ENCODE results near the gene LGALS7.
"Not testable (repeated sequence)": the region's sequence is repeated elsewhere in the genome, so short reads cannot be mapped to it uniquely, and the experiment has no call there.

The LGALS7 gene

GRCh38 chr19:38786572-38787265 lies 13.4 kb upstream of the LGALS7 start:
- no peak for TF ChIP-seq CTCF (IDR thresholded peaks at IDR 0.05; ENCODE audit: insufficient read depth, low read depth, low read length, missing control alignments)
- no peak for DNase-seq (ENCODE audit: low read depth)
- H3K4me3 ChIP-seq (ENCODE audit: low read depth, low read length): no peak overlapping the region

GRCh38 chr19:38786061-38786460 lies 12.7 kb upstream of the LGALS7 start:
- H3K4me3 ChIP-seq (ENCODE audit: low read depth, low read length); DNase-seq (ENCODE audit: low read depth): not testable (repeated sequence)

GRCh38 chr19:38785187-38785699 lies 11.9 kb upstream of the LGALS7 start:
- H3K4me3 ChIP-seq (ENCODE audit: low read depth, low read length): no peak overlapping the region
- no peak for DNase-seq (ENCODE audit: low read depth)
- no peak for TF ChIP-seq CTCF (IDR thresholded peaks at IDR 0.05; ENCODE audit: insufficient read depth, low read depth, low read length, missing control alignments)

- no peak for DNase-seq (ENCODE audit: low read depth)
- H3K4me3 ChIP-seq (ENCODE audit: low read depth, low read length): no peak overlapping the region
- TF ChIP-seq CTCF (IDR thresholded peaks at IDR 0.05; ENCODE audit: insufficient read depth, low read depth, low read length, missing control alignments): no peak
Measured at GRCh38 chr19:38784224-38784623, 10.9 kb upstream of the LGALS7 start.

- not testable (repeated sequence) for DNase-seq (ENCODE audit: low read depth); H3K4me3 ChIP-seq (ENCODE audit: low read depth, low read length)
Measured at GRCh38 chr19:38782212-38782611, 8.9 kb upstream of the LGALS7 start.

- TF ChIP-seq CTCF (IDR thresholded peaks at IDR 0.05; ENCODE audit: insufficient read depth, low read depth, low read length, missing control alignments): no peak
- no peak for DNase-seq (ENCODE audit: low read depth)
- H3K4me3 ChIP-seq (ENCODE audit: low read depth, low read length): no peak overlapping the region
Measured at GRCh38 chr19:38781058-38781457, 7.7 kb upstream of the LGALS7 start.

- TF ChIP-seq CTCF (IDR thresholded peaks at IDR 0.05; ENCODE audit: insufficient read depth, low read depth, low read length, missing control alignments): no peak
- no peak overlapping the region for H3K4me3 ChIP-seq (ENCODE audit: low read depth, low read length)
- no peak for DNase-seq (ENCODE audit: low read depth)
Measured at GRCh38 chr19:38780443-38780842, 7.1 kb upstream of the LGALS7 start.

GRCh38 chr19:38778733-38779132 lies 5.4 kb upstream of the LGALS7 start:
- TF ChIP-seq CTCF (IDR thresholded peaks at IDR 0.05; ENCODE audit: insufficient read depth, low read depth, low read length, missing control alignments): no peak
- DNase-seq (ENCODE audit: low read depth): no peak

More at GRCh38 chr19:38778733-38779132, 5.4 kb upstream of the LGALS7 start:
- H3K4me3 ChIP-seq (ENCODE audit: low read depth, low read length): no peak overlapping the region

Measured in GM12865 (cell line).